GM12878 (cell line): ENCODE measurements around the gene PDZD8. TPM values are rescaled to one million over a fixed set of nuclear protein-coding genes. Genes with fewer than 3 reads are reported as not detected.
A peak's percentile ranks its signal among the peaks of the same experiment; 100 is the strongest.

Source experiments
- ATAC-seq: fragments of 200-7000 bp; cut with Tn5 transposase; 3 replicates; pipeline ENCODE4 v1.9.1; 2020; ENCODE audit warnings: mild to moderate bottlenecking, moderate library complexity
- BruUV-seq: library from RNA; stranded (reverse); fragments of 400-500 nt; replicated peaks from 2 replicates; lab custom pipeline; 2021; lab: Mats Ljungman, UMichigan
- CTCF ChIA-PET: fragments of 300-600 bp; sonication (Branson Sonifier 250); formaldehyde crosslinking; extraction: SDS; loops from one replicate; lab custom pipeline; 2021; ENCODE audit warnings: inconsistent platforms; lab: Yijun Ruan, JAX
- POLR2A ChIA-PET: fragments of 350-600 bp; formaldehyde crosslinking; extraction: SDS; loops from one replicate; lab custom pipeline; 2021; ENCODE audit warnings: inconsistent platforms; lab: Charles Lee
- RAD21 ChIA-PET: fragments of 300-600 bp; sonication (Branson Sonifier 250); formaldehyde crosslinking; loops from one replicate; lab custom pipeline; 2023; ENCODE audit warnings: antibody characterized with exemption; ENCODE audit not compliant: unreplicated experiment; lab: Charles Lee
- SMC1A ChIA-PET: fragments of 300-600 bp; sonication (Branson Sonifier 250); formaldehyde crosslinking; loops from one replicate; lab custom pipeline; 2023; ENCODE audit not compliant: unreplicated experiment, uncharacterized antibody; lab: Charles Lee
- DNase-seq: peaks from one replicate; pipeline ENCODE4 v3.0.0-alpha.2; 2011; ENCODE audit warnings: low read depth, low spot score
- FAIRE-seq: peaks from 3 replicates; lab custom pipeline; 2011; peaks lifted over from hg19 to GRCh38; lab: Jason Lieb, UNC
- H2AFZ ChIP-seq: 2 replicates; pipeline ENCODE4 v1.6.0; 2011; ENCODE audit warnings: low read depth, low read length, control low read depth; ENCODE audit not compliant: control insufficient read depth
- H3K27ac ChIP-seq: 2 replicates; pipeline ENCODE4 v1.5.1; 2011; ENCODE audit warnings: control low read depth; ENCODE audit not compliant: control insufficient read depth, insufficient read depth
- H3K27me3 ChIP-seq, 2 experiments: replicated peaks in 1 of 2; 2 replicates each; pipeline versions ENCODE4 v1.6.0 to v1.6.1; 2011; ENCODE audit warnings: low read length in 1 of 2; ENCODE audit not compliant: control insufficient read depth in 2 of 2, insufficient read depth in 2 of 2
- H3K36me3 ChIP-seq, 2 experiments: 2 replicates each; pipeline ENCODE4 v1.5.1; 2011; ENCODE audit warnings: low read length in 1 of 2; ENCODE audit not compliant: control insufficient read depth in 2 of 2, insufficient read depth in 2 of 2
- H3K4me1 ChIP-seq: 2 replicates; pipeline ENCODE4 v1.6.1; 2011; ENCODE audit warnings: mild to moderate bottlenecking, low read length, moderate library complexity, mixed read lengths; ENCODE audit not compliant: control insufficient read depth, insufficient read depth
- H3K4me2 ChIP-seq: 2 replicates; pipeline ENCODE4 v1.6.0; 2011; ENCODE audit warnings: control low read depth; ENCODE audit not compliant: control insufficient read depth, insufficient read depth
- H3K4me3 ChIP-seq: fragments of 200-600 bp; sonication (generic); 2 replicates; pipeline ENCODE4 v1.5.1; 2016
- H3K79me2 ChIP-seq: 2 replicates; pipeline ENCODE4 v1.6.0; 2011; ENCODE audit warnings: low read length; ENCODE audit not compliant: control insufficient read depth, insufficient read depth
- H3K9ac ChIP-seq: 2 replicates; pipeline ENCODE4 v1.8.0; 2011; ENCODE audit warnings: low read length, control low read depth, mixed read lengths; ENCODE audit not compliant: control insufficient read depth, insufficient read depth
- H3K9me3 ChIP-seq: replicated peaks from 3 replicates; pipeline ENCODE4 v1.5.1; 2011; ENCODE audit warnings: mild to moderate bottlenecking, low read length; ENCODE audit not compliant: control insufficient read depth, insufficient read depth
- H4K20me1 ChIP-seq: 2 replicates; pipeline ENCODE4 v1.6.0; 2011; ENCODE audit not compliant: control insufficient read depth, insufficient read depth
- IKZF1 ChIP-seq: fragments of 450-650 bp; conservative IDR thresholded peaks from 2 replicates; pipeline ENCODE4 v1.6.1; 2017; ENCODE audit warnings: antibody characterized with exemption, mild to moderate bottlenecking
- IKZF2 ChIP-seq, 2 experiments: fragments of 450-650 bp; IDR thresholded peaks; 2 replicates each; pipeline ENCODE4 v1.6.1; 2017; ENCODE audit warnings: mild to moderate bottlenecking in 2 of 2, moderate library complexity in 2 of 2
- NFXL1 ChIP-seq: fragments of 450-650 bp; IDR thresholded peaks from 2 replicates; pipeline ENCODE4 v1.6.1; 2017; ENCODE audit warnings: antibody characterized with exemption, mild to moderate bottlenecking, borderline replicate concordance
- WGBS: methylation state at CpG from one replicate; pipeline ENCODE4 v1.1.6; 2016; ENCODE audit warnings: low lambda C conversion rate; ENCODE audit not compliant: insufficient replicate concordance, insufficient coverage; ENCODE audit errors: missing lambda C conversion rate; 5-methylcytosine and 5-hydroxymethylcytosine counted together
- in situ Hi-C: fragments of 300-500 bp; cut with MboI; formaldehyde crosslinking; loops from 9 replicates; pipeline ENCODE4 v1.14.3; 2018; ENCODE audit warnings: mixed read lengths
- intact Hi-C: fragments of 100-400 bp; cut with micrococcal nuclease; formaldehyde crosslinking; loops from one replicate; pipeline ENCODE4 v1.14.2; 2022; ENCODE audit not compliant: unreplicated experiment
- polyA plus RNA-seq, 11 experiments: library from polyadenylated mRNA; depleted of rRNA in 4 of 11; unstranded in 6 of 11; stranded (reverse) in 5 of 11; fragments of >200 nt; fragmentation: Nextera tagmentation in 4 of 11; fragmentation: Illumina TruSeq in 1 of 11; extraction: Ambion mirVana in 4 of 11; extraction: Trizol in 1 of 11; gene quantifications; 1 replicate in 1 of 11; 2 replicates in 10 of 11; pipeline versions ENCODE4 v1.2.1 to v1.2.3, GENCODE V29; 2011 to 2016; ENCODE audit warnings: inconsistent platforms in 2 of 11, missing spikeins in 2 of 11, low read depth in 1 of 11
- total RNA-seq, 4 experiments: library from RNA; depleted of rRNA in 3 of 4; stranded (reverse); fragments of >200 nt in 3 of 4; fragmentation: Illumina TruSeq in 1 of 4; extraction: Trizol in 1 of 4; gene quantifications; 2 replicates each; pipeline versions ENCODE4 v1.2.1 to v1.2.3, GENCODE V29; 2013 to 2021
- TF ChIP-seq, protein P1 (sequence below): fragments of 450-650 bp; IDR thresholded peaks from 2 replicates; pipeline ENCODE4 v1.6.1; 2016; ENCODE audit warnings: mild to moderate bottlenecking

PDZD8 gene
- total and polyA plus RNA-seq, 10 of the 15 experiments (the other 5 are each of a cell fraction or from before 2014, with no cell fraction given): 2.0 to 21.2 (median 6.7) TPM

DNA sequence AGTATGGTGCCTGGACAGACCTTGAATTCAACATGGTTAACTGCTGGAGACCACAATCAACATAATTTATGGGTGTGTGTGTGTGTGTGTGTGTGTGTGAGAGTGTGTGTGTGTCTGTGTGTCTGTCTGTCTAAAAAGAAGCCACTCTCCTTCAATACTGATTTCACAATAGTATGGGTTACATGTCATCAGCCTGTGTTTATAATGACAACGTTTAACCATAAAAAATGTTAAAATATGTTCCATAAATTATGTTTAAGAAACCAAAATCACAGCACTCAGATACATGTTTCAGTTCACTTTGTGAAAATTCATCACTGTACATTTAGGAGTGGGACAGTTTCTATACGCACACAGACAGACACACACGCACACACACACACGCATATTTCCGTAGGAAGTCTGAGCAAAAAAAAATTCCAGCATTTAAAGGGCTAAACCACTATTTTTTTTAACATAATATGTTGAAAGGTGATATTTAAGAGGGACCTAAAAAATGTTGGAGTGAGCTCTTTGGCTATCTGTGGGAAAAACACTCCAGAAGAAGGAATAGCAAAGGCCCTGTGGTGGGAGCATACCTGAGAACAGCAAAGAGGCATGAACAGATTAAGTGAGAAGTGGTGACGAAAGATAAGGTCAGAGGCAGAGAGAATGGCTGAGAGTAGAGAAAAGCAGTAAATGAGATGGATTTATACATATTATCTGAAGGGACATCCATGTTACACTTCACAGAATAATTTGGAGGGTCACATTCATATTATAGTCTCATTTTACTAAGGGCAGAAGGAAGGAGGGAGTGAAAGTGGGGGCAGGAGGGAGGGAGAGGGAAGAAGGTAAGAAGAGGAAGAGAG lies 10.9 kb downstream of the PDZD8 start:
- Histone ChIP-seq H3K27me3 (no peaks in the 10 kb centered on the region), H3K4me1 (peaks cover 15% of the 10 kb centered on the region), H2AFZ (no peak overlapping the region), H3K27ac (peak overlapping the region; percentile 24; the same call in 1 of the 2 replicates), H3K79me2 (peaks cover 81% of the 10 kb centered on the region), H3K4me3 (no peak overlapping the region), H3K36me3 (no peaks in the 10 kb centered on the region), H3K4me2 (peak overlapping the region; percentile 11), H3K9ac (no peak overlapping the region), H4K20me1 (no peaks in the 10 kb centered on the region), H3K9me3 (no peaks in the 10 kb centered on the region)
- ChIA-PET RAD21 (no interaction called here), POLR2A (interaction anchor here (0.5 to 1.6 kb wide), 2 partner anchors 10 to 39 kb away, joined by 3 to 4 read pairs; no protein-coding TSS in a partner anchor), CTCF (interaction anchor here (1.6 kb wide), 1 partner anchor 22 kb away, joined by 5 read pairs; no protein-coding TSS in a partner anchor), SMC1A (interaction anchor here (1.0 kb wide), 1 partner anchor 10 kb away, joined by 3 read pairs; no protein-coding TSS in a partner anchor)
- intact Hi-C loops: no loop called here
- DNase-seq: no peak
- no TSS peak for BruUV-seq
- TF ChIP-seq IKZF2 (IDR thresholded peaks at IDR 0.05) (0 out of 4 replicates have a peak, but pooled peaks of 1 of the 2 experiments have one; percentile 32), IKZF1 (0 out of 2 replicates have a peak, but pooled peaks have one; percentile 39), NFXL1 (no peak)
- TF ChIP-seq, protein P1, sequence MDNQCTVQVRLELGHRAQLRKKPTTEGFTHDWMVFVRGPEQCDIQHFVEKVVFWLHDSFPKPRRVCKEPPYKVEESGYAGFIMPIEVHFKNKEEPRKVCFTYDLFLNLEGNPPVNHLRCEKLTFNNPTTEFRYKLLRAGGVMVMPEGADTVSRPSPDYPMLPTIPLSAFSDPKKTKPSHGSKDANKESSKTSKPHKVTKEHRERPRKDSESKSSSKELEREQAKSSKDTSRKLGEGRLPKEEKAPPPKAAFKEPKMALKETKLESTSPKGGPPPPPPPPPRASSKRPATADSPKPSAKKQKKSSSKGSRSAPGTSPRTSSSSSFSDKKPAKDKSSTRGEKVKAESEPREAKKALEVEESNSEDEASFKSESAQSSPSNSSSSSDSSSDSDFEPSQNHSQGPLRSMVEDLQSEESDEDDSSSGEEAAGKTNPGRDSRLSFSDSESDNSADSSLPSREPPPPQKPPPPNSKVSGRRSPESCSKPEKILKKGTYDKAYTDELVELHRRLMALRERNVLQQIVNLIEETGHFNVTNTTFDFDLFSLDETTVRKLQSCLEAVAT: peak; percentile 78; the same call in 1 of the 2 replicates
- 88% methylated on average over 6 of the region's 6 CpGs for WGBS
- in situ Hi-C loops: no loop called here
- FAIRE-seq: no peak
- peak; percentile 4; the same call in 2 of the 3 replicates for ATAC-seq
